ENCODE measurements around the gene GRM7.

Gene GRM7

DNA sequence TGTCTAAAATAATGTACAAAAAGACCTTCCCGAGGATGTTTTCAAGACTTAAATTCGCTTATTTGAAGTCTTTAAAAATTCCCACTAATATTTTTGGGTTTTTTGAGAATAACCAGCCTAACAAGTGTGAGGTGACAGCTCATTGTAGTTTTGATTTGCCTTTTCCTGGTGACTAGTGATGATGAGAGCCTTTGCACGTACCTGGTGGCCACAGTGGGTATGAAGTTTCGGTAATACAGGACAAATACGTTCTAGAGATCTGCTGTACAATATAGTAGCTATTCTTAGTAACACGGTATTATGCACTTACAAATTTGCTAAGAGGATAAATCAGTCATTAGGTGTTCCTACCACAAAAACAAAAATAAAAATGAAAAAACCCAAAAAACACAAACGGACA is 124.9 kb downstream of the GRM7 start:
- DNase-seq = no peak

DNA sequence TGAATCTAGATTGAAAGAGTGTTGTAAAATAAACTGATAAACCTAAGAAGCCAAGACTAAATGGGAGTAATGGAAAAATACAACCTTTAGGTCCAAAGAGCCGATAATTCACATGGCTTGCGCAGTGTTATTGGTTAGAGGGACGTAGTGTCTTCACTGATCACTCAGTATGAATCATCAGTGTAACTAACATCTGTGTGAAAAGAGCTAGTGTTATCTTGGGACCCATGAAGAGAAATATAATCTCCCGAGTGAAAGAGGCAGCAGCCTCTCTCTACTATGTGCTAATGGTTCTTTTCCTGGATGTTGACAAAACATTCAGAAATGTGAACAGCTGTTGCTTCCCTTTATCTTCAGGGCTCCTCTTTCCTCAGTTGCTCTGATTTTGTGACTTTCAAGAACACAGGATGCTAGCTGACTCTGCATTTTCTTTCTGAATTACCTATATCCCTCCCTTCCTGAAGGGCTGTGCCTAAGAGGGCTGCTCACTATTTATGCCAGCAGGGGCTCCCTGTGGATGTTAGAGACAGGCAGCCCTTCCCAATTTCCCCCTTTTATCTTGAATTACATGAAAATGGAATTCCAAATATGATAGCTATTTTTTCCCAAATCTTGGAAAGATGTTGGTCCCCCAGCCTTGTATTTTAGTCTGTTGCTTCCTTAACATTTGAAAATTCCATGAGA is 128.8 kb downstream of the GRM7 start:
- DNase-seq = no peak

DNA sequence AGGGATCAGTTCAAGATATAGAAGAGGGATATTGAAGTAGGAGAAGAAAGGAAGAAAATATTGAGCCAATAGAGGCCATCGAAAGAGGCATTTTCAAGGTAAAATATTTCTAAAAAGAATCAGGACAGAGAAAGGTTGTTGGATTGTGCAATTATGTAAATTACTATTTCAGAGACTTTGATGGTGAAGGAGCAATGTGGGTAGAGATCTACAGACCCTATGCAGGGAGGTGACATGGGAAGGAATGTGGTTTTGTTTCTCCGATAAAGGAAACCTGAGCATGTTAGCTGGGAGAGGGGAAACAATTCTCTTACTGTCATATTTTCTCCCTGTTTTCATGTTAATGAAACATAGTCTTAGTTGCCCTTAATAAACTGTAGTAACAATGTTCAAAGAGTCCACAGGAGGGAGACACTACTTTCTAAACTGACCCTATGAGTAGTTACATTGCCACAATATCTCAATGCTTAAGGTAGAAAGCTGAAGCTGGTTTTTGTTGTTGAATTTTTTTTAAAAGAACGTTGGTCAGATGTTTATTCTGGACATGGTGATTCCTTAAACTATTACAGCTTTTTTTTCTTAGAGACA is 133.3 kb downstream of the GRM7 start:
- DNase-seq = no peak

DNA sequence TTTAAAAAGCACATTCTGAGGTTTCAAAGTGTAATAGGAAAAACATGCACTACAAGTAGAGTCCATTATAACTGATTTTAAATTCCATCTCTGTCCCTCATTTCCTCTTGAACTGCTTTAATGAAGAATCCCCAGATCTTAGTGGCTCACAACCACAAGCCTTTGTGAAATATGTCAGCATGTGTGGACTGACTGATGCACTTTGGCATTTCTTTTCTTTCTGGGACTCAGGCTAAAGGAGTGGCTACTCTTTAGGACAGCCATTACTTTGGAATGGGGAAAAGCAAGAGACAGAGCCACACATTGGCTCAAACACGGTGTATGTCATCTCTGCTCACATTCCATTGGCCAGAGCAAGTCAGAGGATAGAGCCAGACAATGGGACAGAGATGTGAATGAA is 139.6 kb downstream of the GRM7 start:
- DNase-seq = no peak

DNA sequence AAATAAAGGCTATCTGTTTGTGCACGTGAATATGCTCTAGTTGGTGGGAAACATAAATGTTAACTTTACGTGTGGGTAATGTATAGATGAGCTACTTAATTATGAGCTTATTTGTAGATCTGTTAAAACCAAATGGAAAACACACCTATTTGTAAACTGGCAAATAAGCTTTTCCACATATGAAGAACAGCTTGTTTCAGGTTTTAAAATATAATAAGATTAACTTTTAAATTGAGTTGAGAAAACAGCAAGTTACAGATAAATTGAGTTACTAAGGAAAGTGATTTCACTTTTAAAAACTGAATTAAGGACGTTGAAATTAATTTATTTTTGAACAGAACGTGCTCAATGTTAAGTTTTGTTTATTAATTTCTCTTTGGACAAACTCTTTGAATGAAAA is 140.5 kb downstream of the GRM7 start:
- no peak for DNase-seq

DNA sequence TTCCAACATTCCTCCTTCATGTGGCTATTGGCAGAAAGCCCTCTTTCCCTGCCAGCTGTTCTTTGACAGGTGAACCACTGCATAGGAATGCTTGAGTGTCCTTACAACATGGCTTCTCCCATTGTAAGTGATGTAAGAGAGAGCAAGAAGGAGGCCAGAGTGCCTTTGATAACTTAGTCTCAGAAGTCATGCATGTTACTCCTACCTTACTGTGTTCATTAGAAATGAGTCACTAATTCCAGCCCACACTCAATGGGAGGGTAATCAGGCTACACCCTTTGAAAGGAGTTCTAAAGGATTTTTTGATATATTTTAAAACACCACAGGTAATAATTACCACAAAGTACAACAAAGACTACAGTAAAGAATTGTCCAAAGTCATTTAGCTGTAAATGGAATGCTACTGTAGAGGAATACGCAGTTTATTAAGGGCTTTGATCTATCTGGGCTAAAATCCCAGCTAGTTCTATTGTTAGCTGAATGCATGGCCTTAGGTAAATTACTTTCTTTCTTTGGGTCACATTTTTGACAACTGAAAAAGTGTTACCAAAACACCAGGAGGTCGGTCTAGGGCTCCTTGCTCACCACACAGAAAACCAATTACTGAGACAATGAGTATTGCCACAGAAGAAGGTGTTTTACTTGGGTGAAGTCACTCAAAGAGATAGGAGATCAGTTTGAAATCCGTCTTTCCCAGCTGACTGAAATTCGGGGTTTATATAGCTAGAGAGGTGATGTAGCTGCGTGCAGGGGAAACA is 154.9 kb downstream of the GRM7 start:
- no peak for DNase-seq

DNA sequence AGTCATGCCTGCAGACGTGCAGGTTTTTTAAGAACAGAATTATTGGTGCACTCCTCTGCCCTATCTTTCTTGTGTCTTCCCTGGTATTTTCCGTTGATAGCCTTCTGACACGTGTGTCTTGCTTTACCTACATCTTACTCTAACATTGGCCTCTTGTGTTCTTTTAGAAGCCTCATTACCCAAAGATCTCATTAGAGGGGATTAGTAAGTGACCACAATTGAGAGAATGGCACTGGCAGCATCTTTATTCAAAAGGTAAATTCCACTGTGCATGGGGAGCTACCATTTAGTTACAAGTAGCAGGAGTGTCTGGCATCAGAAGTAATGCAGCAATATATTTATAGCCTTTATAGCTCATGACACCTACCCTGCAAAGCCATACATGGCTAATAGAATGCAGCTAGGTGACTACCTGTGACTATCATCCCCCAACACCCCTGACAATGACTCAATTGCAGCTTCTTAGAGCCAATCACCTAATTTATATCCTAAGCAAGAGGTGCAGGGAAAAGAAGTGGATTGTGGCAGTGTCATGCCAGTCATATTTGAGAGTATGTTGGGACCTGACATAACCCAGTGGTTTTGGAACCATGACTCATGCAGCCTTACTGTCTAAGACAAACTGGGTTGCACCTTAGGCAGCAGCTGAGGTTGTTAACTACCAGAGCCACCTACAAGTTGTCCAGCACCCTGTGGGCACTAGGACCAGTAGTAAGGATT is 164.8 kb downstream of the GRM7 start:
- no peak for DNase-seq

DNA sequence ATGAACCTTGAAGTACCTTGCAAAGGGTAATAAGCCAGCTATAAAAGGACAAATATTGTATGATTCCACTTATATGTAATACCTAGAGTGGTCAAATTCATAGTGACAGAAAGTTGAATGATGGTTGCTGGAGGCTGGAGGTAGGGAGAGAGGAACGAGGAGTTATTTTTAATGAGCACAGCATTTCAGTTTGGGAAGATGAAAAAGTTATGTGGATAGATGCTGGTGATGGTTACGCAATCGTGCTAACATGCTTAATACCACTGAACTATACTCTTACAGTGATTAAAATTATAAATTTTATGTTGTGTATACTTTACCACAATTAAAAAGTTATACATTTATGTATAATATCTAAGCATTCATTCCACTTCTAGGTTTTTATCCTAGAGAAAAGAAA is 168.6 kb downstream of the GRM7 start:
- no peak for DNase-seq

DNA sequence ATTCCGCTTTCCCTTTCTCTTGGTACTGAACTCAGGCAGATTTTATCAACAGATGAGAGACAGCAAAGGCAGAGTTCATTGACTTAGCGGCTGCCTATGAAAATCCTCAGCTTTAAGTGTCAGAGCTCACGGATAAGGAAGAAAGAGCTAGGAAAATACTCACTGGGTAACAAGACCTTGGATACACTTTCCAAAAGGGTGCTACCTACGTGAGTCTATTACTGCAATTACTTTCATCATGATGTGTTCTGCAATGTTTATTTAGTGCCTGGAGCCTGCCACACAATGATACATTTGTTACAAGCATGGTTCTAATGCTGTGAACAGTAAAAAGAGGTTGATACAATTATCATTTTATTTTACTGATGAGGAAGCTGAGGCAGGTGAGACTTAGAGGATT is 177.5 kb downstream of the GRM7 start:
- DNase-seq = no peak

DNA sequence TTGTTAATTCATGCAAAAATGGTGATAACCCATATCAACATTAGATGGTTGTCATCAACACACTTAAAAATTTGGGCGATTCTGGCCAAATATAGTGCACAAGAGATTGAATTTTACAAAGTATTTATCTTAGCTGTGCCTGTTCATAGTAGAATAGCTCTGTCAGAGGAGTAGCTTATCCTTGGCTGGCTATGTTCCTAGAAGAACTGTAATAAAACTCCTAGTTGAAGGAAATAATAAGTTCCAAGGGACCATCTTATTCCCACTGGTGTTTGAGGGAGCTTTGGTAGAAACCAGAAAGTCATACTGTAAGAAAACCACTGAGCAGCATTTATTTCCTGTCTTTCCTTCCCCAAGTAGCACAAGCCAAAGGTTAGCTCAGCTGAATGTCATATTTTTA is 201.8 kb downstream of the GRM7 start:
- no peak for DNase-seq

DNA sequence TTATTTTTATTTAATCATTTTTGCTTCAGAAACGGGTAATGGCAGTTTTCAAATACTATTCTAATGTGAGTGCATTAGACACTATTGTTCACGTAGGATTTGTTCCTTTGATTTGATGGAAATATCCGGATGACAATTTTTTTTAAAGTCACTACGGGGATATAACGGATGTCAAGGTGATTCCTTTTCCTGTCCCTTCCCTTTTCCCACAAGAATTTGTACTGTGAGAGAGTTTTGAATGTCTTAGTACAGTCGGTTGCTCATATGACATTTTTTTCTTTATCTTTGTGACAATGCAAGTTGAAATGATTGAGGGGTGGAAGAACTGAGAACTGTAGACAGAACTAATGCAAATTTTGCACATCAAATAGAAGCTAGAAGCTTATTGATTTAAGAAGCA is 209.5 kb downstream of the GRM7 start:
- DNase-seq = no peak

DNA sequence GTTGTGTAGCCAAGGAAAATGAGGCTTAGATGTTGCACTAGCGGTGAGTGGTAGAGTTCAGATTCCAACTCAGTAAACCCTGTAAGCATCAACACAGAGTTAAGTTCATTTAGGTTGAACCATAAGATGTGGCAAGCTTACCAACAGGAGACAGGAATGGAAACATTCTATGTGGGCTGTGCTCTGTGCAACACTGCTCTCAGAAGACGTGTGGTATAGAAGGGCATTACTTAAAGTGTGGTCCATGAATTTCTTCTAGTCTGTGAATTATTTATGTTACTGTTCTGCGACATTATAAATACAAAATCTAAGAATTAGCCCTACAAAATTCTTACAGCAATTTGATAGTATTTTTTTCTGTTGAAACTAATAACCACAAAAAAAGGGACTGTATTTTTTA is 213.3 kb downstream of the GRM7 start:
- DNase-seq = no peak

DNA sequence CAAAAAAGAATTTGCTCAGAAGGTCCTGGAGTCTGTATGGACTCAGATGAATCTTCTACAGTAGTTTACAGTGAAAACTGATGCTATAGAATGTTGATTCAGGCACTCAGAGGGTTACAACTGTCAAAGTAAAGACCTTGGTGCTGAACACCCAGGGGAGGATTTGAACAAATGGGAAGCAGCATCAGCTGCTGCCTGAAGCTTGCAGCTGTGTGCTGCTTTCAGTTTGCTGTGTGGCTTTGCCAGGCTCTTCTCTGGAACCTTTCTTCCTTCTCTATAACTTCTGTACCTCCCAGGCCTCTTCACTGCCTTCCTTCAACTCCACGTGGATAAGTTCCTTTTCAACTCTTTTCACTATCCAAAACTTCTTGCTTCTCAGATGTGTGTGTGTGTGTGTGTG is 214.2 kb downstream of the GRM7 start:
- no peak for DNase-seq

DNA sequence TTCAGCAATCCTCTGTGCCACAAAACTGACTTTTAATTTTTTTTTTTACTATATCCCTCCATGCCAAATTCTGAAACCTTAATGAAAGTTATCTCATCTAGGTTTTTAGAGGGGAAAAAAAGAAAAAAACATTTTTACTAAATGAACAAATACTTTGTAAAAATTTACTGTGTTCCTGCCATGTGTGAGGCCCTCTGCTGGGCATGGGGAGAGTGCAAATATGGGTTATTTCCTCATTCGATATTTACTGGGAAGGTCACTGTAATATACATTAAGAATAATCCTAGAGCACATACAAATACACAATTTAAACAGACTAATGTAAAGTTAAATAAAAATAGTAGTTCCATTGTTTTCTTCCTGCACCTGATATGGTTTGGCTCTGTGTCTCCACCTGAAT is 215.0 kb downstream of the GRM7 start:
- DNase-seq = no peak

DNA sequence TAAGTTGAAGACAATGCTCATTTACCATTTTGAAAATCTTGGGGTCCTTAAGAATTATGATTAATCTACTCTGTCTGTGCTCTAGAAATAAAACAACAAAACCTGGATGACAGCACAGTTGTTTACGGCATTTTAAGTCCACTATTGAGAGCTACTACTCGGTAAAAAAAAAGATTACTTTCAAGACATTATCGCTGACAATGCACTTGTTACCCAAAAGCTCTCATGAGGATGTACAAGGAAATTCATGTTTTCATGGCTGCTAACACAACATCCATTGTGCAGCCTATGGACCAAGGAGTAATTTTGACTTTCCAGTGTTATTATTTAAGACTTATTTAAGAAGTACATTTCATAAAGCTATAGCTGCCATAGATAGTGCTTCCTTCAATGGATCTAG is 221.3 kb downstream of the GRM7 start:
- DNase-seq = no peak

DNA sequence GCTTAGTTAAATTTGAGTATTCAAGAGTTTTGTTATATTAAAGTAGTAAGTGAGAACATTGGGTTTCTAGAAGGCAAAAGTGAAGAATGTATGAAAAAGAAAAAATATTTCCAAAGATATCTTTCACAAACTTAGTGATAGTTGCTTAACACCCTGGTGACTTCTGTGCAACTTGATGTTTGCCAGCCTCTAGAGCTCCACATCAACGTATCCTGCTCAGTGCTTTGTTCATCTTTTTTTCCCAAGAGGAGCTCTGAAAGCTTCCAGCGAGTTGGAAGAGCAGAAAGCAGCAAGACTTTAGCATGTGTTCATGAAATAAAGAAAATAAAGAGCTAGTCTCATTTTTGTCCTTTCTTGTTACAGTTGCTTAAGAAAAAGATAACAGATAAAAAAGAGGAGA is 225.5 kb downstream of the GRM7 start:
- DNase-seq = no peak

DNA sequence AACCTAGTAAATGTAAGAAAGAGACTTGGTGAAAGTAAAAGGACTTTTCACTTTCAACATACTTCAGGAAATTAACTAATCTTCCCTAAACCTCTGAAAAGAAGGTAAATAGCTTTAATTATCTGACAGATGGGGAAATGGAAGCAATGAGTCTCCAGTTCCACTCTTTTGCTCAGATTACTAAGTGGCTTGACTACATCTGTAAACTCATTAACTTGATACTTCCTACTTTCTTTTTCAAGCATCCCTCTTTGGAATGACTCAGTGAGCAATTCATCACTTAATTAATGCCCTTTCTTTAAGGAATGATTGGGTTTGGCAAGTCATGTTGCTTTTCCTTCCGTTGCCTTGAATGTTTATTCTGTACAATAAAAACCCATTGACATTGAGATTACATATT is 234.2 kb downstream of the GRM7 start:
- DNase-seq = no peak

DNA sequence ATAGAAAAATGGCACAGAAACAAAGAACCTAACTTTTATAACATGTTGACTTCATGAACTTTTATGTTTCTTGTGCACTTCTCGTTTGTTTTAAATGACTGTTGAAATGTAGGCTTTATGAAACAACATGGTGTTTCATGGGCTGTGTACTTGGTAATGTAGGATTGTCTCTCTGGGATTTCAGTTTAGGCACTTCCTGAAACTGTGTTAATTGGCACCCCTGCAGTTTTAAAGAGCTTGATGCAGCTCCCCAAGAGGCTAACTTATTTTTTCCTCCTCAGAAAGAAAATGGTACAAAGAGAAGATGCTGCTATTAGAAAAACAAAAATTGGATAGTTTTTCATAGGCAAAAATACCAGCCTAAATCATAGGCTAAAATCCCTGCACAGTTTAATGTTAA is 239.2 kb downstream of the GRM7 start:
- no peak for DNase-seq

DNA sequence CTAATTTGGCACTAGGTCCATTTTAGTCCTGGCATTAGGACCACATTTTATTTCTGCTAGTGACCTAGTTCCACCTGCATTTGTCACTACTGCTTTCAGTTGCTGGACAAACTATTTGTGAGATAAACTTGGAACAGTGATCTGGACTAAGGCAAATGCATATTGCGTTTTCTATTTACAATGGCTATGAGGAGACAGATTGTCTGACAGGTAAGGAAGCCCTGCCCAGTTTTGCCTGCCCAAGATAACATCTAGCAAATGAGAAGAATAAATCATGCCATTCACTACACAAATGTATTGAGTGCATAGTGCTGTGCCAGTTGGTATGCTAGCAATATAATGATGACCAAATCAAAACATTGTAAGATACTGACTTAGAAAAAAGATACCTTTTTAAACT is 245.7 kb downstream of the GRM7 start:
- no peak for DNase-seq

DNA sequence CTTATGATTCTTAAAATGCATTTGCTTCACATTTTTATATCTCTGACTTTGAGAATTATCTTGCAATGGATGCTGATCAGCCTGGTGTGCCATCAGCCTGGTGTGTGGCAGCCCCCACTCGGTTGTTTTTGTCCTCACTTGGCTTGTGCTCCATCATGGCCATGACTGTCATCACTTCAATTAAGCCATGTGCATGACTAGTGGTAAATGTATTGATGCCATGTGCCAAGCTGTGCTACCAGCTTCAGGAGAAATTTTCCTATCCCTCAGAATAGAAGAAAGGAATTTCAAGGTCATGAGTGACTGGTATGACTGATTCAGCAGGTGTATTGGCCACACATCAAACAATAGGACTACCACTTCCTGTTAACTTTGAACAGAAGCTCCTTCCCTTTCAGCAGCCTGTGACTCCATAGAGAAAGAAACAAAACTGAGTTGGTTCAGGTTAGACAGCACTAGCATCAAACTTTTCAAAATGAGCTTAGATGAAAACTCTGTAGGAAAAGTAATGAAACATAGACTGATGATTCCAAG is 251.7 kb downstream of the GRM7 start:
- no peak for DNase-seq

DNA sequence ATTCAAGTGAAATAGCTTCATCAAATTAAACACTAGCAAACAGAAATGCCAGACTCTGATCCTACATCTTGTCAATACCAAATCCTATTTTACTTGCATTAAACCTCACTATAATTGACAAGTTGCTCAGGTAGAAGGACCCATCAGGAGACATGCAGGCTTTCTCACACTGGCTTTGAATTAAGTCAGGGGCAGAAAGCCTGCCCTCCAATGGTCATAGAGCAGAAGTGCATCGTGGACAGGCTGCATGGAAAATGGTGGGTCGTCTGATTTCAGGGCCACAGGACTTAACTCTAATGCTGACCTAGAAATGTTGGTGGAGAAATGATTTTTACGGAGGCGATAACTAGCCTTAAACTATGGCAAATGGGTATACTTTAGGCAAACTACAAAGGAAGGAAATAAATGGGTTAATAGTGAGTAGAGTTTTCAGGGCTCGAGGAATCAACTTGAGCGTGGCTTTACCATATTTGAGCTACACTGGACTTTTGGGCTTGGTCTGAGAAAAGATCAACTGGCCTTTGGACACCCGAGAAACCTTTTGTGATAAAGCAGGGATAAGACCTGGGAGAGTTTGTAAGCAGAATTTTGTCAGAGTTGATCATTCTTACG is 283.9 kb downstream of the GRM7 start:
- DNase-seq = no peak

DNA sequence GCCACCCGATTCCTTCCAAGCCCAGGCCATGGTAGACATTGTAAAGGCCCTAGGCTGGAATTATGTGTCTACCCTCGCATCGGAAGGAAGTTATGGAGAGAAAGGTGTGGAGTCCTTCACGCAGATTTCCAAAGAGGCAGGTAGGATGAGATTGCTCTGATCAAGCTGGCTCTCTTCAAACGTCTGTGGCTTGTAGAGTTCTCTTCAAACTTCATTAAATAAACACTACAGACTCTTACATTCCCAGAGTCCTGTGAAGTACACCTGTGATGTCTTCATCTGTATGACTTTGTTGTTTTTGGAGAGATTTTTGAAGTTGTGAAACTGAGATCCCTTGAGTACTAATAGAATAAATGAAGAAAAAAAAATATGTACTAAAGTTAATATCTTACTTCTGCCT is 285.6 kb downstream of the GRM7 start:
- no peak for DNase-seq

DNA sequence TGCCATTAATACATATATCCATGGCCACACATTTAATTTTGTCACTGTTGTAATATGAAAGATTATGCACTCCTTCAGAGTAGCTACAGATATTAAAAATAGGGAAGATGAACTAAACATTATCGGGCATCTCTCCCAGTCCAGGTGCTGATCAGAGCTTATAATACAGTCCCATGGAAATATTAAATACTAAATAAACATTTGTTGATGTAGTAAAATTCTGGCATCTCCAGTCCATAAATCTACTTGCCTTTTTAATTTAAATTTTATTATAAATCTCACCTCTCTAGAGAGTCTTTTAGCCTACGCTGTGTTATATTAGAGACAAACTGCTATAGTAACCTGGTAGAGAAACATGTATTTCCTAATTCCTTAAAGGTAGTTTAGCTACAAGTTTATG is 297.6 kb downstream of the GRM7 start:
- DNase-seq = no peak
